NCI-H1930 (cell line): ENCODE results near the gene TASP1.

Source experiments
- DNase-seq, 2 experiments: peaks; one replicate each; lab custom pipeline; 2025; lab: John Stamatoyannopoulos, UW

Gene TASP1

GRCh38 chr20:13441388-13441787 is 197.3 kb downstream of the TASP1 start:
- no peak for DNase-seq

DNA sequence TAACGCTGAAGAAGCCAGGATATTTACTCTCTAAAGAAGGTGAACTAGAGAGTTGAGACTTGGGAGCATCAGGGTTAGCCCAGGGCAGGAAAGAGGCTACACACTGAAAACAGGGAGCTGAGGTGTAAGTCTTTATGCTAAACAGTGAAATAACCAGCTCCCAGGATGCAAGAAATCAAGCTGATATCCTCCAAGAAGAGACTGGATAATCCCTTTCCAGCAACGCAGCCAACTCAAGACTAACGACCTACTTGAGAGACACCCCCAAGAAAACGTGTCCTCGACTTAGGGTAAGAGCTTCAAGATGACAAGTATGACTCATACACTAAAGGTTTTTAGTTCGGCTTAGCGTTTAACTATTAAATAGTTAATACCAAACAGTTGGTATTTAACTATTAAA is 202.2 kb downstream of the TASP1 start:
- no peak for DNase-seq

GRCh38 chr20:13432126-13432525 is 206.6 kb downstream of the TASP1 start:
- no peak for DNase-seq

GRCh38 chr20:13430346-13431002 is 208.3 kb downstream of the TASP1 start:
- DNase-seq, result no peak

DNA sequence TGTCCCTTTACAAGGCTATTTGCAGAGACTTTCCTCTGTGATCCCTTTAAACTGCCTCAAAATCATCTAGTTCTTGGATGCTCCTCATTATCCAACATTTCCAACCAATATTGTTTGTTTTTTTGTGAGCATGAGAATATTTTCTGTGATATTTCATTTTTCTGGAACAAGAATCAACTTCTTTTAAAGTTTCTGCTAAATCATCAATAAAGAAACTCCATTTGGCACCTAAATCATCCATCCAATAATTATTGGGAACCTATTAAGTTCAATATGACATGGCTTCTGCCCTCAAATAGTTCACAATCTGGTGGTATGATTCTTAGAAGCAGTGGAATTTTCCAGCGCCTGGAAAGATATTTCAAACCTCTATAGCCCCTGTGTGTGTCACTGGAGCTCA is 210.0 kb downstream of the TASP1 start:
- DNase-seq, result no peak

DNA sequence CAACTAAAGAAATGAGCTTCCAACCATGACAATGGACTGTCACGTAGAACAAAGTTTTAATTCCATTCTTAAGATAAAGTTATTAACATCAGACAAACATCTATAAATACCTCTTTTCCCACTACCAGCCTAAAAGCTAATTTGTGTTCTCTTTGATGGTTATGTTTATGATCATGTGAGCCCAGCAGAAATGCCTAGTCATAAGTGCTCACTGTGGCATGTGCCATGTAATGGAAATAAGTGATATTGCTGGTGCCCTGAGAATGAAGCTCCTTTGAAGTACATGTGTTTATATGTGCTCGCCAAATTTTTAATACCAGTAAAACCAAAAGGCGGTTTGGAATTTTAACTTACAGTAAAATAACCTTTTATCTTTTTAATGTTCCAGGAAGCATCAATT is 211.9 kb downstream of the TASP1 start:
- DNase-seq, result no peak

- no peak for DNase-seq
Measured at GRCh38 chr20:13425381-13426135, 213.2 kb downstream of the TASP1 start.

DNA sequence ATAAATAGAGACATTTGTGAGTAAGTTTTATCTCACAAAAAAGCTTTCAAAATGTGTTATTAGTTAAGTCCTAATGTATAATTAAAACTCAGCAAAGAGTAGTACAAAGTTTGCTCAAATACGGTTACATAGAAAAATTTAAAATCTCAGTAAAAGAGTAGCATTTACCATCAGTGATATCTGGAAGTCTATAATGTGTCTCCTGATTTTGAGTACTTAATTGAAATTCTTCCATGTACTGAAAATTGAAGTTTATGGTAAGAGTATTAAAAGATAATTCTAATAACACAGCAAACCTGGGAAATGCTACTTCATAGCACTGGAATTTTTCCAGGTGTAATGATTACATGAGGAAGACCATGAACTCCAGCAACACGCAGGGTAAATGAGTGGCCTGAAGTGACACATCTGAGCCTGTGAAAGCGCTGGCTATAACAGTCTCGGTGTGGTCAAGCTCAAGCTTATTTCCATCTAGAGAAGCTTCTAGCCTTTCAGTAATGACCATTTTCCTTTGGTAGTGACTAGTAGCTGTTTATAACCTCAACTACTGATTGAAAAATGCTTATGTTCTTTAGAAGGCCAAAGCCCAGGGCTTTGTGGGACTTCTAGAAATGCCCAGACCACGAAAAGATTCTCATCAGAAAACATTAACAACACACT is 214.4 kb downstream of the TASP1 start:
- no peak for DNase-seq

DNA sequence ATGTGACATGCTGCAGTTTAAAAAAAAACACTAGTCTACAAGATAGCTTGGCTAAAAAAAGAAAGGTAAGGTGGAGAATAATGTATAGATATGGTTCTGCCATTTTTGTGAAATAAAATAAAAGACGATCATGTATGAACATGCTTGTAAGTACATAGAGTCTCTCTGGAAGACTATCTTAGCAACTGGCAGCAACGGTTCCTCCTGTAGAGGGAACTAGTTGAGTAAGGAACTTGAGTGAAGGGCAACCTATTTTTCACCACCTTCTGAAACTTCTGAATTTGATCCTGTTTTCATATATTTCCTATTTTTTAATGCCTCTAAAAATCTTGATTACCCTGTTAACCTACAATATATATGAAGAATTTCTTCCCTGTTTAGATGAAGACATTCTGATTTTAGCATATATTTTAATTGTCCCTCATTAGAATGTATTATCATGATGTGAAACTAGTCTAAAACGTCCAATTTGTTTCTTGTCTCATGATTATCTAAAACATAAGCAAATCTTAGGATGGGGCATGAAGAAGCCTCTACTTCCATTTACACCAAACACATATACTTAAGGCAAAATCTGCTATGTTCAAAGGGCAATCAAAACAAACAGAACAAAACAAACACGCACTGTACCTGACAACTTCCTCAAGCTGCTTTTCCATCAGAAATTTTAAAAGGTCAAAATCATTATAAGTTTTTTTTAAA is 215.1 kb downstream of the TASP1 start:
- no peak for DNase-seq

DNA sequence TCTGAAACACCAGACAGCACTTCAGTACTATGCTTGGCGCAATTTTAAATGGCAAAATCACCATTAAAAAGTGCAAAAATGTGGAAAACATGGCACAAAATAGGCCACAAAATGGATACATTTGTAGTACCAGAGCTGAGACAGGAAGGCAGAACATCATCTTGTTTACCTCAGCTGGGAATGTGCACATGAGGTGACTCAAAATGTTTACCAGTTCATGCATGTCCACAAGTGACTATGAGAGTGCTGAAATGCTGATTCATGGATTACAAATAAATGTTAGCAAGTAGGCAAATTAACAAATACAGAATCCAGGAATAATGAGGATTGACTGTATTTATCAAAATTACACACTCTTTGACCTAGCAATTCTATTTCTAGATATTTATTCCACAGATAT is 216.1 kb downstream of the TASP1 start:
- no peak for DNase-seq

- no peak for DNase-seq
Measured at GRCh38 chr20:13420625-13421024, 218.1 kb downstream of the TASP1 start.

- no peak for DNase-seq
Measured at GRCh38 chr20:13419477-13419876, 219.3 kb downstream of the TASP1 start.

- no peak for DNase-seq
Measured at GRCh38 chr20:13418263-13419229, 220.2 kb downstream of the TASP1 start.

GRCh38 chr20:13416531-13416930 is 222.2 kb downstream of the TASP1 start:
- no peak for DNase-seq

DNA sequence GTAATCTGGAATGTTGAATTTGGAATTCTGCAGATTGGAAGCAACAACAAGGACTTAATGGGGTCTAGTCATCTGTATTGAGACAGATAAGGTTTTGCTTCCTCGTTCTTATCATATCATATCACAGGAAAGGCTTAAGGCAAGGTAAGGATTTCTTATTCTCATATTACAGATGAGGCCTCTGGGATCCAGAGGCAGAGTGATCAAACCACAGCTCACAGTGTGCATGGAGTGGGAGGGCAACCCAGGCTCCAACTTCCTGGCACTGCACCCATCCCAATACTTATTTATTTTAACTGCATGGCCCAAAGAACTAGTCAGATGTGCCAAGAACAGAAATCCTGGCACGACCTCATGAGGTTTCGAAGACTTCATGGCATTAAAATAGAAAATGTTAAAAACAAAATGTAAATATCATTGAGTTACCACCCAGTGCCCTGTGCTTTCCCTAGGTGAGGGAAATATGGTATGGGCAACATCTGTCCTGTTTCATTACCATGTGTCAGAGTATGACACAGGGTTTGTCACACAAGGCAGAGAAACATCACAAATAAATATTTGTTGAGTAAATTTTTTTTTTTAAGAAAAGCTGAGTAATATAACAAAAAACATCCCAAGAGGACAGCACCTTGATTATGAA is 225.8 kb downstream of the TASP1 start:
- no peak for DNase-seq

- no peak for DNase-seq
Measured at GRCh38 chr20:13404293-13404692, 234.4 kb downstream of the TASP1 start.

DNA sequence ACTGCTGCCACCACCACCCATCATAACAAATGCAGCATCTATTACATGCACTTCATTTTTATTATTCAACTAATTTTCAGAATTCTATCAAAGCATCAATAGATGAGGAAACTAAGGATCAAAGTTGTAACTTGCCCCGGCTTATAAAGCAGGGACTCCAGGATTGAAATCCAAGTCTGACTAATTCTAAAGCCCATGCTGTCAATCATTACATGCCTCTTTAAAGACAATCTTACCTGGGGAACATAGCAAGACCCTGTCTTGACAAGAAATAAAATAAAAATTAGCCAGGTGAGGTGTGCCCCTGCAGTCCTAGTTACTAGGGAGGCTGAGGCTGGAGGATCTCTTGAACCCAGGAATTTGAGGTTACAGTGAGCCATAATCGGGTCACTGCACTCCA is 235.3 kb downstream of the TASP1 start:
- DNase-seq, result no peak

DNA sequence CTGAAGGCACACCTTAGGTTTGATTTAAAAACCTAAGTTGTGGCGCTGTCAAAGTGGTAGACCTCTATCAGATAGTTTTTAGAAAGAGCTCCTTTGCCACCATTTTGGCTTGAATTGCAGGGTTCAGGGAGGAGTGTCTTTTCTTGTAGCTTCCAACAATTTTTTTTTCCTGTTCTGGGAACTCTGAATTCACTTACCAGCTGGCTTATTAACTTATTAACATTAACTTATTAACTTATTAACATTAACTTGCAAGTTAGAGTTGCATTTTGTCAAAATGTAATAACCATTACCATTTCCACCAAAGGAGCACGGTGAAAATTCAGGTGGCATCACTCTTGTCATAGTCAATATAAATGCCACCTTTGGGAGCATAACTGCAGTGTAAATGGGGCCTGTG is 235.7 kb downstream of the TASP1 start:
- no peak for DNase-seq

DNA sequence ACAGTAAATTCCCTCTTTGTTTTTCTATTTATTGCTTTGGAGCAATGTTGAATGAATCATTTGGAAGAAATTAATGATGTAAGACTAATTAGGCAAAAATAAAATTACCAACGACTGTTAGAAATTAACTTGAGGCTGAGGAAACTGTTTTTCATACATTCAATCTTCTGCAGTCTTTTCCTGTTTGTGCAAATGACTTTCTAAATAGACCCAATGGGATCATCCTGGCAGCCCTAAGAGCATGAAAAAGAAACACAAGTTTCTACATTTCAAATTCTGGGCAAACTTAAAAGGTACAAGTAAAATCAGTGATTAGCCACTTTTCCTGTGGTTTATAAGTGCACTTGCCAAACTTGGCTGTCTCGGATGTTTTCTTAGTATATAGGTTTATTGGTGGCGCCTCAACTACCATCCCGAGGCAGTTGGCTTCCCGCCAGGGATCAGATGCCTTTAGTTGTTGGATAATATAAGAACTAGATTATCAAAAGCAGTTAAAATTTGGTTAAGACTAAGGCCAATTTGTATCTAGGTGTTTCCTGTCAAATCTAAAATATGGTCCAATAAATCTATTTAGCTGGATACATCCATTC is 236.5 kb downstream of the TASP1 start:
- no peak for DNase-seq

- no peak for DNase-seq
Measured at GRCh38 chr20:13401596-13401995, 237.1 kb downstream of the TASP1 start.

GRCh38 chr20:13400453-13400852 is 238.3 kb downstream of the TASP1 start:
- no peak for DNase-seq
